ENCODE data around the gene ARX. TPM values are rescaled to one million over a fixed set of nuclear protein-coding genes. Genes with fewer than 3 reads are reported as not detected.

Gene ARX
- total RNA-seq, 1 experiment from 2014 or later, result 0.22 TPM

DNA sequence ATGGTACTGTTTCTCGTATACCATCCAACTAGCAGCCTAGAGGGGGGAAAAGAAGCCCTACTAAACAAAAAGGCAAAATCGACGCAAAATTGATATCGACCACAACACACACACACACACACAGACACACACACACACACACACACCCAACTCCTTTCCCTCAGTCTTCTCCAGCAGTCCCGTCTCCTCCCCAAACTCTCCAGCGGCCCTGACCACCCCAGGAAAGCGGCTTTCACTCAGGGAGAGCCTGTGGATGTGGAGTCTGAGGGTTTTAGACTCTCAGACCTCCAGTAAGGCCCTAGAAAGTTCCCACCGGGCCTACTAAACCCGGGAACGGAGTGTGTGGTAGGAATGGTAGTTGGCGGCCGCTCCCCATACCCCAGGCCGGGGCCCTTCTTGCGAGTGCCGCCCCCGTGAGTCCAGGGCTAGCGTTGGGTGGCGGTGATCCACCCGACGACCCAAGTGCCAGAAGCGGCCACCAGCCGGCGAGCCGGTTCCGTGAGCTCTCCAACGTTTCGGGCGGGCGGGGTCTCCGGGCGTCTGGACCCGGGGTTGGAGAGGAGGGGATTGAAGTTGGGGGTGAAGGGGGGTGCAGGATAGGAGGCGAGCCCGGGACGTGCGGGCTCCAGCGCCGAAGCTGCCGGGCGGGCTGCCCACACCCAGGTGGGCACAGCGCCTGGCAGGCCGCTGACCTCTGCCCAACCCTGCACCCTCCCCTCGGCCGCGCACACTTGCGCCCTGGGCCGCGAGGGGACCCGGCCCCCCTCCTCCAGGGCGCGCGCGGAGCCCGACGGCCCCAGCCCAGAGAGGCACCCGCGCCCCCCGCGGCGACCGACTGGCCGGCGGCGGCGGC is 13.7 kb downstream of the ARX start (continued):
- TF ChIP-seq, protein P1, sequence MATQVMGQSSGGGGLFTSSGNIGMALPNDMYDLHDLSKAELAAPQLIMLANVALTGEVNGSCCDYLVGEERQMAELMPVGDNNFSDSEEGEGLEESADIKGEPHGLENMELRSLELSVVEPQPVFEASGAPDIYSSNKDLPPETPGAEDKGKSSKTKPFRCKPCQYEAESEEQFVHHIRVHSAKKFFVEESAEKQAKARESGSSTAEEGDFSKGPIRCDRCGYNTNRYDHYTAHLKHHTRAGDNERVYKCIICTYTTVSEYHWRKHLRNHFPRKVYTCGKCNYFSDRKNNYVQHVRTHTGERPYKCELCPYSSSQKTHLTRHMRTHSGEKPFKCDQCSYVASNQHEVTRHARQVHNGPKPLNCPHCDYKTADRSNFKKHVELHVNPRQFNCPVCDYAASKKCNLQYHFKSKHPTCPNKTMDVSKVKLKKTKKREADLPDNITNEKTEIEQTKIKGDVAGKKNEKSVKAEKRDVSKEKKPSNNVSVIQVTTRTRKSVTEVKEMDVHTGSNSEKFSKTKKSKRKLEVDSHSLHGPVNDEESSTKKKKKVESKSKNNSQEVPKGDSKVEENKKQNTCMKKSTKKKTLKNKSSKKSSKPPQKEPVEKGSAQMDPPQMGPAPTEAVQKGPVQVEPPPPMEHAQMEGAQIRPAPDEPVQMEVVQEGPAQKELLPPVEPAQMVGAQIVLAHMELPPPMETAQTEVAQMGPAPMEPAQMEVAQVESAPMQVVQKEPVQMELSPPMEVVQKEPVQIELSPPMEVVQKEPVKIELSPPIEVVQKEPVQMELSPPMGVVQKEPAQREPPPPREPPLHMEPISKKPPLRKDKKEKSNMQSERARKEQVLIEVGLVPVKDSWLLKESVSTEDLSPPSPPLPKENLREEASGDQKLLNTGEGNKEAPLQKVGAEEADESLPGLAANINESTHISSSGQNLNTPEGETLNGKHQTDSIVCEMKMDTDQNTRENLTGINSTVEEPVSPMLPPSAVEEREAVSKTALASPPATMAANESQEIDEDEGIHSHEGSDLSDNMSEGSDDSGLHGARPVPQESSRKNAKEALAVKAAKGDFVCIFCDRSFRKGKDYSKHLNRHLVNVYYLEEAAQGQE (IDR thresholded peaks at IDR 0.05; ENCODE audit: low read depth), result no peak
- no peak for TF ChIP-seq SRF (IDR thresholded peaks at IDR 0.05; ENCODE audit: low read depth)
- no peak for TF ChIP-seq TCF7L2 (IDR thresholded peaks at IDR 0.05; ENCODE audit: borderline replicate concordance, extremely low read depth, insufficient read depth, insufficient read length)
- TF ChIP-seq FOSL1 (IDR thresholded peaks at IDR 0.05; ENCODE audit: low read depth), result no peak
- TF ChIP-seq, protein P2, sequence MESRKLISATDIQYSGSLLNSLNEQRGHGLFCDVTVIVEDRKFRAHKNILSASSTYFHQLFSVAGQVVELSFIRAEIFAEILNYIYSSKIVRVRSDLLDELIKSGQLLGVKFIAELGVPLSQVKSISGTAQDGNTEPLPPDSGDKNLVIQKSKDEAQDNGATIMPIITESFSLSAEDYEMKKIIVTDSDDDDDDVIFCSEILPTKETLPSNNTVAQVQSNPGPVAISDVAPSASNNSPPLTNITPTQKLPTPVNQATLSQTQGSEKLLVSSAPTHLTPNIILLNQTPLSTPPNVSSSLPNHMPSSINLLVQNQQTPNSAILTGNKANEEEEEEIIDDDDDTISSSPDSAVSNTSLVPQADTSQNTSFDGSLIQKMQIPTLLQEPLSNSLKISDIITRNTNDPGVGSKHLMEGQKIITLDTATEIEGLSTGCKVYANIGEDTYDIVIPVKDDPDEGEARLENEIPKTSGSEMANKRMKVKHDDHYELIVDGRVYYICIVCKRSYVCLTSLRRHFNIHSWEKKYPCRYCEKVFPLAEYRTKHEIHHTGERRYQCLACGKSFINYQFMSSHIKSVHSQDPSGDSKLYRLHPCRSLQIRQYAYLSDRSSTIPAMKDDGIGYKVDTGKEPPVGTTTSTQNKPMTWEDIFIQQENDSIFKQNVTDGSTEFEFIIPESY (IDR thresholded peaks at IDR 0.05; ENCODE audit: extremely low read depth, insufficient replicate concordance, low read length), result no peak
- TF ChIP-seq RAD21 (IDR thresholded peaks at IDR 0.05; ENCODE audit: low read depth), result no peak

DNA sequence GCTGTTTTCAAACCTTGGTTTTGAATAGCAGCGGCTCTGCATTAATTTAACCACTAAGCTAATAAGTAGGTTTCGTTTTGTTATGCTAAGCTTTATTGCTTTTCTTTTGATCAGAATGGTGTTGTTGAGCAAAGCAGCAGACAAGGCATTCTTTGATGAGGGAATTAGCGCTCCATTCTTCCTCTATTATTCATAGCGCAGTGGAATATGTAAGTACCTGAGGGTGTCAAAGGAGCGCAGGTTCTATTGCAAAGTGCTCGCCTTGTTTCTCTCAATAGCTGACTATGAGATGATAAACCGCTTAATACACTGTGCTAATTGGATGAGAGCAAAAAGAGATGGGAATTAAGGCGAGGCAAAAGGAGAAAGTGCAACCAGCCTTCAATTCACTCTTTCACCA is 16.3 kb downstream of the ARX start:
- ATAC-seq (no peak), DNase-seq (ENCODE audit: low read depth, low spot score) (no peak)
- BruUV-seq (replicated peaks), result no TSS peak
- no peaks in the 10 kb centered on the region for H3K36me3 ChIP-seq (ENCODE audit: control insufficient read depth in 1 of 2, insufficient read depth in 2 of 2, low read length in 2 of 2)
- intact Hi-C loops (cut with micrococcal nuclease), result no loop called here
- H3K27me3 ChIP-seq (ENCODE audit: insufficient read depth, low read length), result no peaks in the 10 kb centered on the region
- H3K4me2 ChIP-seq (ENCODE audit: low read length), result no peak overlapping the region
- H3K4me1 ChIP-seq (ENCODE audit: control insufficient read depth in 1 of 2, insufficient read depth in 2 of 2, low read length in 2 of 2), result no peaks in the 10 kb centered on the region
- no peak overlapping the region for H3K4me3 ChIP-seq (replicated peaks in 1 of 2; ENCODE audit: low read depth in 1 of 2, low read length in 2 of 2)
- H4K20me1 ChIP-seq (ENCODE audit: insufficient read depth), result no peaks in the 10 kb centered on the region
- H3K27ac ChIP-seq (ENCODE audit: low read depth, low read length), result no peak overlapping the region
- RAD21 ChIA-PET (ENCODE audit: low non-redundant PET in 1 of 2, low total read pairs in 2 of 2, uncharacterized antibody in 2 of 2, unreplicated experiment in 2 of 2), result no interaction called here
- CTCF ChIA-PET, result no interaction called here
- no peaks in the 10 kb centered on the region for H3K9me2 ChIP-seq (ENCODE audit: insufficient read depth)
- no peak overlapping the region for H2AFZ ChIP-seq (ENCODE audit: low read depth, low read length, poor library complexity, severe bottlenecking)
- no peaks in the 10 kb centered on the region for H3K79me2 ChIP-seq (ENCODE audit: insufficient read depth, low read length)
- POLR2A ChIA-PET, result no interaction called here
- no peak overlapping the region for H3K9ac ChIP-seq (ENCODE audit: low read length)
- H3K9me3 ChIP-seq (ENCODE audit: control insufficient read depth in 1 of 2, insufficient read depth in 1 of 2, low read depth in 1 of 2, low read length in 2 of 2), result no peaks in the 10 kb centered on the region
- TF ChIP-seq, protein P1 (IDR thresholded peaks at IDR 0.05; ENCODE audit: low read depth), result no peak
- TF ChIP-seq SIN3A (IDR thresholded peaks at IDR 0.05; ENCODE audit: low read depth), result no peak
- TF ChIP-seq ELF1 (IDR thresholded peaks at IDR 0.05; ENCODE audit: borderline replicate concordance, low read depth), result no peak
- TF ChIP-seq CEBPB (IDR thresholded peaks at IDR 0.05; ENCODE audit: low read depth), result no peak
- no peak for TF ChIP-seq FOSL1 (IDR thresholded peaks at IDR 0.05; ENCODE audit: low read depth)
- TF ChIP-seq CTCF (IDR thresholded peaks at IDR 0.05 in 2 of 3, conservative IDR thresholded peaks at IDR 0.05 in 1 of 3; ENCODE audit: borderline replicate concordance in 1 of 3, insufficient read depth in 1 of 3, low read depth in 2 of 3, low read length in 2 of 3), result no peak
- no peak for TF ChIP-seq YY1 (IDR thresholded peaks at IDR 0.05; ENCODE audit: extremely low read depth, insufficient replicate concordance, low read depth, low read length)

Measured in HCT116 (cell line).